Activated naive CD4-positive, alpha-beta T cell treated with anti-CD3 and anti-CD28 coated beads for 36 hours (primary cell): Measurements from ENCODE around the gene GRIN2B. TPM values are rescaled to one million over a fixed set of nuclear protein-coding genes. Genes with fewer than 3 reads are reported as not detected.

Experiments
- CTCF ChIA-PET: fragments of 350-600 bp; sonication (Branson Sonifier 250); formaldehyde crosslinking; loops from one replicate; lab custom pipeline; 2021; ENCODE audit warnings: antibody characterized with exemption; lab: Charles Lee
- DNase-seq: peaks from one replicate; pipeline ENCODE4 v3.0.0-alpha.2; 2020
- H3K27ac Mint-ChIP-seq: one replicate; pipeline ENCODE4 v1.8.0; 2021; ENCODE audit warnings: mild to moderate bottlenecking, mixed read lengths
- H3K27me3 Mint-ChIP-seq: one replicate; pipeline ENCODE4 v1.8.0; 2021; ENCODE audit warnings: low read depth, mixed read lengths
- H3K36me3 Mint-ChIP-seq: one replicate; pipeline ENCODE4 v1.8.0; 2021; ENCODE audit warnings: low read depth, mixed read lengths
- H3K4me1 Mint-ChIP-seq: one replicate; pipeline ENCODE4 v1.8.0; 2021; ENCODE audit warnings: low read depth, mixed read lengths
- H3K4me3 Mint-ChIP-seq: one replicate; pipeline ENCODE4 v1.8.0; 2021; ENCODE audit warnings: mild to moderate bottlenecking, moderate library complexity, mixed read lengths
- H3K9me3 Mint-ChIP-seq: one replicate; pipeline ENCODE4 v1.8.0; 2021; ENCODE audit warnings: mixed read lengths
- intact Hi-C: fragments of 100-400 bp; cut with micrococcal nuclease; formaldehyde crosslinking; loops from one replicate; pipeline ENCODE4 v1.15.1; 2023
- total RNA-seq, 2 experiments: library from RNA; stranded (reverse); gene quantifications; one replicate each; pipeline ENCODE4 v1.2.3, GENCODE V29; 2021

The GRIN2B gene
- not detected for total RNA-seq

- peaks cover 16% of the 10 kb centered on the region for H3K4me1 Mint-ChIP-seq
- H3K27me3 Mint-ChIP-seq, result peaks cover 69% of the 10 kb centered on the region
- H3K36me3 Mint-ChIP-seq, result no peaks in the 10 kb centered on the region
- H3K4me3 Mint-ChIP-seq, result peak within 1 kb of the TSS; percentile 29
- H3K27ac Mint-ChIP-seq, result no peak within 1 kb of the TSS
- intact Hi-C loops, result loop anchor here (2.0 kb wide), 1 partner anchor 117 kb away; no protein-coding TSS in a partner anchor
- peak; percentile 7 for DNase-seq
- CTCF ChIA-PET, result no interaction called here
- no peaks in the 10 kb centered on the region for H3K9me3 Mint-ChIP-seq
Measured at GRCh38 chr12:13981296-13981962, at the start of gene GRIN2B. Gene GRIN2B, minus strand, starts transcription at chr12:13981602. Its CDS starts 115,394 bp downstream, at chr12:13866208.

GRCh38 chr12:14026537-14026936 lies 45.1 kb upstream of the GRIN2B start:
- no peak overlapping the region for H3K27ac Mint-ChIP-seq
- no peaks in the 10 kb centered on the region for H3K36me3 Mint-ChIP-seq
- no peak for DNase-seq
- H3K27me3 Mint-ChIP-seq, result no peaks in the 10 kb centered on the region
- no peak overlapping the region for H3K4me3 Mint-ChIP-seq
- CTCF ChIA-PET, result no interaction called here
- H3K4me1 Mint-ChIP-seq, result no peaks in the 10 kb centered on the region
- H3K9me3 Mint-ChIP-seq, result no peaks in the 10 kb centered on the region
- intact Hi-C loops, result no loop called here

- CTCF ChIA-PET, result interaction anchor here (0.6 kb wide), 1 partner anchor 40 kb away, joined by 3 read pairs; no protein-coding TSS in a partner anchor
- H3K27me3 Mint-ChIP-seq, result no peaks in the 10 kb centered on the region
- H3K36me3 Mint-ChIP-seq, result no peaks in the 10 kb centered on the region
- no peak overlapping the region for H3K27ac Mint-ChIP-seq
- intact Hi-C loops, result no loop called here
- no peak overlapping the region for H3K4me3 Mint-ChIP-seq
- no peak for DNase-seq
- no peaks in the 10 kb centered on the region for H3K9me3 Mint-ChIP-seq
- no peaks in the 10 kb centered on the region for H3K4me1 Mint-ChIP-seq
Measured at GRCh38 chr12:14024591-14024990, 43.2 kb upstream of the GRIN2B start.

- intact Hi-C loops, result no loop called here
- Mint-ChIP-seq H3K36me3 (no peaks in the 10 kb centered on the region), H3K4me1 (no peaks in the 10 kb centered on the region), H3K4me3 (no peak overlapping the region), H3K27me3 (no peaks in the 10 kb centered on the region), H3K27ac (no peak overlapping the region), H3K9me3 (no peaks in the 10 kb centered on the region)
- DNase-seq, result no peak
- CTCF ChIA-PET, result no interaction called here
Measured at GRCh38 chr12:14018080-14018479, 36.7 kb upstream of the GRIN2B start.

GRCh38 chr12:14010989-14011388 lies 29.6 kb upstream of the GRIN2B start:
- Mint-ChIP-seq H3K9me3 (peaks cover 7% of the 10 kb centered on the region), H3K4me3 (no peak overlapping the region), H3K27me3 (peaks cover 1% of the 10 kb centered on the region), H3K36me3 (no peaks in the 10 kb centered on the region), H3K4me1 (no peaks in the 10 kb centered on the region), H3K27ac (no peak overlapping the region)
- intact Hi-C loops, result no loop called here
- CTCF ChIA-PET, result no interaction called here
- no peak for DNase-seq

- intact Hi-C loops, result no loop called here
- CTCF ChIA-PET, result no interaction called here
- H3K4me3 Mint-ChIP-seq, result no peak overlapping the region
- H3K27ac Mint-ChIP-seq, result no peak overlapping the region
- no peak for DNase-seq
- no peaks in the 10 kb centered on the region for H3K4me1 Mint-ChIP-seq
- H3K27me3 Mint-ChIP-seq, result peaks cover 1% of the 10 kb centered on the region
- H3K9me3 Mint-ChIP-seq, result peaks cover 13% of the 10 kb centered on the region
- H3K36me3 Mint-ChIP-seq, result no peaks in the 10 kb centered on the region
Measured at GRCh38 chr12:14007639-14008038, 26.2 kb upstream of the GRIN2B start.

- no peak overlapping the region for H3K27ac Mint-ChIP-seq
- intact Hi-C loops, result no loop called here
- peaks cover 6% of the 10 kb centered on the region for H3K27me3 Mint-ChIP-seq
- H3K9me3 Mint-ChIP-seq, result no peaks in the 10 kb centered on the region
- CTCF ChIA-PET, result no interaction called here
- no peak overlapping the region for H3K4me3 Mint-ChIP-seq
- DNase-seq, result no peak
- H3K4me1 Mint-ChIP-seq, result no peaks in the 10 kb centered on the region
- H3K36me3 Mint-ChIP-seq, result no peaks in the 10 kb centered on the region
Measured at GRCh38 chr12:13992585-13992984, 11.2 kb upstream of the GRIN2B start.

GRCh38 chr12:13992106-13992505 lies 10.7 kb upstream of the GRIN2B start:
- CTCF ChIA-PET, result no interaction called here
- intact Hi-C loops, result no loop called here
- Mint-ChIP-seq H3K36me3 (no peaks in the 10 kb centered on the region), H3K4me1 (no peaks in the 10 kb centered on the region), H3K4me3 (no peak overlapping the region), H3K9me3 (no peaks in the 10 kb centered on the region), H3K27ac (no peak overlapping the region), H3K27me3 (peaks cover 6% of the 10 kb centered on the region)
- DNase-seq, result no peak

- intact Hi-C loops, result no loop called here
- no peak overlapping the region for H3K4me3 Mint-ChIP-seq
- no peaks in the 10 kb centered on the region for H3K9me3 Mint-ChIP-seq
- CTCF ChIA-PET, result no interaction called here
- no peaks in the 10 kb centered on the region for H3K36me3 Mint-ChIP-seq
- peaks cover 37% of the 10 kb centered on the region for H3K27me3 Mint-ChIP-seq
- peaks cover 7% of the 10 kb centered on the region for H3K4me1 Mint-ChIP-seq
- no peak overlapping the region for H3K27ac Mint-ChIP-seq
- DNase-seq, result no peak
Measured at GRCh38 chr12:13986031-13986430, 4.6 kb upstream of the GRIN2B start.

GRCh38 chr12:13981990-13982389 lies 588 bp upstream of the GRIN2B start:
- Mint-ChIP-seq H3K4me3 (no peak overlapping the region), H3K9me3 (no peaks in the 10 kb centered on the region), H3K27me3 (peaks cover 66% of the 10 kb centered on the region), H3K4me1 (peaks cover 16% of the 10 kb centered on the region), H3K36me3 (no peaks in the 10 kb centered on the region), H3K27ac (no peak overlapping the region)
- intact Hi-C loops, result loop anchor here (2.0 kb wide), 1 partner anchor 117 kb away; no protein-coding TSS in a partner anchor
- CTCF ChIA-PET, result no interaction called here
- DNase-seq, result peak; percentile 19

- peaks cover 16% of the 10 kb centered on the region for H3K4me1 Mint-ChIP-seq
- H3K36me3 Mint-ChIP-seq, result no peaks in the 10 kb centered on the region
- peaks cover 66% of the 10 kb centered on the region for H3K27me3 Mint-ChIP-seq
- CTCF ChIA-PET, result no interaction called here
- H3K27ac Mint-ChIP-seq, result no peak overlapping the region
- intact Hi-C loops, result loop anchor here (2.0 kb wide), 1 partner anchor 116 kb away; no protein-coding TSS in a partner anchor
- H3K4me3 Mint-ChIP-seq, result peak overlapping the region; percentile 21
- DNase-seq, result no peak
- no peaks in the 10 kb centered on the region for H3K9me3 Mint-ChIP-seq
Measured at GRCh38 chr12:13980538-13981295, 685 bp downstream of the GRIN2B start.

GRCh38 chr12:13979772-13980378 lies 1.5 kb downstream of the GRIN2B start:
- Mint-ChIP-seq H3K27me3 (peaks cover 71% of the 10 kb centered on the region), H3K4me1 (peaks cover 16% of the 10 kb centered on the region), H3K27ac (no peak overlapping the region), H3K9me3 (no peaks in the 10 kb centered on the region), H3K4me3 (no peak overlapping the region), H3K36me3 (no peaks in the 10 kb centered on the region)
- CTCF ChIA-PET, result no interaction called here
- no peak for DNase-seq
- intact Hi-C loops, result loop anchor here (2.0 kb wide), 1 partner anchor 115 kb away; no protein-coding TSS in a partner anchor
